Measurements from ENCODE around the gene ADAMTS5. TPM values are rescaled to one million over a fixed set of nuclear protein-coding genes. Genes with fewer than 3 reads are reported as not detected.

The ADAMTS5 gene
- total RNA-seq, 4 donors from 2014 or later = 1.8 to 15.0 (median 5.0) TPM

- WGBS = 94% methylated on average over 2 of the region's 2 CpGs
- no peaks in the 10 kb centered on the region for H3K4me1 ChIP-seq
These were observed 50.1 kb downstream of the ADAMTS5 start for GRCh38 chr21:26916799-26917198.

DNA sequence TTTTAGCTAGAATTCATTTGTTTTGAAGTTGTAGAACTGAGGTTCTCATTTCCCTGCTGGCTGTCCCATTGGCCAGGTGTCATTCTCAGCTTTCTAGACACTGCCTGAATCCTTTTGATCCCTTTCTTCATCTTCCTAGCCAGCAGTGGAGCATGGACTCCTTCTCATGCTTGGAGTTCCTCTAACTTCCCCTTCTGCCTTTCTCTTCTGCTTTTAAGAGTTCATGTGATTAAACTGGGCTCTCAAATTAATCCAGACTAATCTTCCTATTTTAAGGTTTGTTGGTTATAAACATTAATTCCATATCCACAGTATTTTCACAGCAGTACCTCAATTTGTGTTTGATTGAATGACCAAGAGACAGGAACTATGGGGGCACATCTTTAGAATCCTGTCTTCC lies 52.3 kb downstream of the ADAMTS5 start:
- Histone ChIP-seq H3K27ac (no peak overlapping the region), H3K4me3 (no peak overlapping the region), H3K9me3 (no peaks in the 10 kb centered on the region), H3K27me3 (no peaks in the 10 kb centered on the region), H3K4me1 (no peaks in the 10 kb centered on the region), H3K36me3 (no peaks in the 10 kb centered on the region)
- DNase-seq (ENCODE audit: low spot score in 2 of 2) = no peak
- TF ChIP-seq POLR2A (IDR thresholded peaks at IDR 0.05) = no peak
- TF ChIP-seq, protein P1, sequence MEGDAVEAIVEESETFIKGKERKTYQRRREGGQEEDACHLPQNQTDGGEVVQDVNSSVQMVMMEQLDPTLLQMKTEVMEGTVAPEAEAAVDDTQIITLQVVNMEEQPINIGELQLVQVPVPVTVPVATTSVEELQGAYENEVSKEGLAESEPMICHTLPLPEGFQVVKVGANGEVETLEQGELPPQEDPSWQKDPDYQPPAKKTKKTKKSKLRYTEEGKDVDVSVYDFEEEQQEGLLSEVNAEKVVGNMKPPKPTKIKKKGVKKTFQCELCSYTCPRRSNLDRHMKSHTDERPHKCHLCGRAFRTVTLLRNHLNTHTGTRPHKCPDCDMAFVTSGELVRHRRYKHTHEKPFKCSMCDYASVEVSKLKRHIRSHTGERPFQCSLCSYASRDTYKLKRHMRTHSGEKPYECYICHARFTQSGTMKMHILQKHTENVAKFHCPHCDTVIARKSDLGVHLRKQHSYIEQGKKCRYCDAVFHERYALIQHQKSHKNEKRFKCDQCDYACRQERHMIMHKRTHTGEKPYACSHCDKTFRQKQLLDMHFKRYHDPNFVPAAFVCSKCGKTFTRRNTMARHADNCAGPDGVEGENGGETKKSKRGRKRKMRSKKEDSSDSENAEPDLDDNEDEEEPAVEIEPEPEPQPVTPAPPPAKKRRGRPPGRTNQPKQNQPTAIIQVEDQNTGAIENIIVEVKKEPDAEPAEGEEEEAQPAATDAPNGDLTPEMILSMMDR (IDR thresholded peaks at IDR 0.05) = no peak
- TF ChIP-seq EP300 (IDR thresholded peaks at IDR 0.05) = no peak
- TF ChIP-seq POLR2AphosphoS5 (IDR thresholded peaks at IDR 0.05) = no peak

More at GRCh38 chr21:26916799-26917198, 50.1 kb downstream of the ADAMTS5 start:
- TF ChIP-seq EP300 (IDR thresholded peaks at IDR 0.05) = no peak
- no peak for TF ChIP-seq POLR2AphosphoS5 (IDR thresholded peaks at IDR 0.05)
- TF ChIP-seq, protein P1 (IDR thresholded peaks at IDR 0.05) = no peak
- no peak for TF ChIP-seq POLR2A (IDR thresholded peaks at IDR 0.05)
- no peak overlapping the region for H3K27ac ChIP-seq
- no peak for DNase-seq (ENCODE audit: low spot score in 2 of 2)
- H3K9me3 ChIP-seq = no peaks in the 10 kb centered on the region
- no peaks in the 10 kb centered on the region for H3K27me3 ChIP-seq
- H3K4me3 ChIP-seq = no peak overlapping the region
- H3K36me3 ChIP-seq = no peaks in the 10 kb centered on the region

DNA sequence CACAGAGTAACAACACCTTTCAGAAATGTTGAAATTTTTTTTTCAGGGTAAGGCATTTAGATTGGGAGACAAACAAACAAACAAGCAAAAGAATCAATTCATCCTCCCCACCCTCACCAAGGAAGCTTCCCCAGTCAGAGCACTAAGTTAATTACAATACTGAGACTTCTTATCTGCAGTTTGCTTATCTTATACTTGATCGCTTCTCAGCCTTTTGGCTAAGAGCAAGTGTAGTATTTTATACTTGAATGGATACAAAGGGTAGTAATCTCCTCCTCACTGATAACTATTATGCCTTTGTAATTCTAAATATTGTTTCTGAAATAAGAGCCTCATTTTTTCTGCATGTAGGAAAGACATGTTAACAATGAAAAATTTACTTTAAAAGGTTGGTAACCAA lies 54.4 kb downstream of the ADAMTS5 start:
- no peaks in the 10 kb centered on the region for H3K27me3 ChIP-seq
- WGBS = 85% methylated on average over 1 of the region's 1 CpG
- no peaks in the 10 kb centered on the region for H3K36me3 ChIP-seq
- no peaks in the 10 kb centered on the region for H3K9me3 ChIP-seq
- H3K27ac ChIP-seq = no peak overlapping the region
- H3K4me3 ChIP-seq = no peak overlapping the region
- no peak for TF ChIP-seq EP300 (IDR thresholded peaks at IDR 0.05)
- TF ChIP-seq, protein P1 (IDR thresholded peaks at IDR 0.05) = no peak
- TF ChIP-seq POLR2A (IDR thresholded peaks at IDR 0.05) = no peak
- TF ChIP-seq POLR2AphosphoS5 (IDR thresholded peaks at IDR 0.05) = no peak
- DNase-seq (ENCODE audit: low spot score in 2 of 2) = no peak
- H3K4me1 ChIP-seq = no peaks in the 10 kb centered on the region

DNA sequence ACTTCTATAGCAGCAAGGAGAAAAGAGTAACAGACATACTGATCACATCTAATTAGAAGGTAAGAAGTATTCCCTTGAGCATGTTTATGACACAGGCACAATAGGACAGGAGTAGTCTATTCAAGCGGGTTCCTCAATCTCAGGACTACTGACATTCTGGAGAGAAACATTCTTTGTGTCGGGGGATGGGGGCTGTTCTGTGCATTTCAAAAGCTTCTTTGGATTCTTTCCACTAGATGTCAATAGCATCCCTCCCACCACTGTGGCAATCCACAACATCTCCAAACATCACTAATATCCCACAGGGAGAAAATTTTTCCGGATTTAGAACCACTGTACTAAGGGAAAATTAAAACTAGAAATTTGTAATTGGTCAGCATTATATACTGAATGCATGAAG lies 56.9 kb downstream of the ADAMTS5 start:
- DNase-seq (ENCODE audit: low spot score in 2 of 2) = no peak
- H3K36me3 ChIP-seq = no peaks in the 10 kb centered on the region
- TF ChIP-seq, protein P1 (IDR thresholded peaks at IDR 0.05) = no peak
- TF ChIP-seq EP300 (IDR thresholded peaks at IDR 0.05) = no peak
- no peak for TF ChIP-seq POLR2AphosphoS5 (IDR thresholded peaks at IDR 0.05)
- no peak for TF ChIP-seq POLR2A (IDR thresholded peaks at IDR 0.05)
- no peak overlapping the region for H3K27ac ChIP-seq
- WGBS = 74% methylated on average over 3 of the region's 3 CpGs
- H3K9me3 ChIP-seq = no peaks in the 10 kb centered on the region
- H3K4me3 ChIP-seq = no peak overlapping the region
- H3K27me3 ChIP-seq = no peaks in the 10 kb centered on the region
- no peaks in the 10 kb centered on the region for H3K4me1 ChIP-seq

- Histone ChIP-seq H3K4me1 (no peaks in the 10 kb centered on the region), H3K27ac (no peak overlapping the region), H3K4me3 (no peak overlapping the region), H3K36me3 (no peaks in the 10 kb centered on the region), H3K27me3 (no peaks in the 10 kb centered on the region), H3K9me3 (no peaks in the 10 kb centered on the region)
- TF ChIP-seq POLR2A (IDR thresholded peaks at IDR 0.05) (no peak), POLR2AphosphoS5 (IDR thresholded peaks at IDR 0.05) (no peak), EP300 (IDR thresholded peaks at IDR 0.05) (no peak)
- TF ChIP-seq, protein P1 (IDR thresholded peaks at IDR 0.05) = no peak
- WGBS = 91% methylated on average over 4 of the region's 4 CpGs
- DNase-seq (ENCODE audit: low spot score in 2 of 2) = no peak
These were observed 65.9 kb downstream of the ADAMTS5 start for GRCh38 chr21:26900980-26901379.
